Vagina (tissue), 2 donors: Measurements from ENCODE around the gene ATRIP.

ENCODE experiments used
- CTCF ChIP-seq, 3 experiments: fragments of 450-650 bp in 2 of 3; fragments of 200-600 bp in 1 of 3; sonication (generic) in 1 of 3; IDR thresholded peaks; one replicate each; pipeline ENCODE4 v1.5.1; 2017 to 2019; ENCODE audit warnings: antibody characterized with exemption in 3 of 3, mild to moderate bottlenecking in 2 of 3, moderate library complexity in 2 of 3
- POLR2A ChIP-seq, 2 donors: fragments of 450-650 bp; IDR thresholded peaks; one replicate each; pipeline ENCODE4 v1.6.1; 2017; ENCODE audit warnings: antibody characterized with exemption in 2 of 2, mild to moderate bottlenecking in 2 of 2, moderate library complexity in 2 of 2

DNA sequence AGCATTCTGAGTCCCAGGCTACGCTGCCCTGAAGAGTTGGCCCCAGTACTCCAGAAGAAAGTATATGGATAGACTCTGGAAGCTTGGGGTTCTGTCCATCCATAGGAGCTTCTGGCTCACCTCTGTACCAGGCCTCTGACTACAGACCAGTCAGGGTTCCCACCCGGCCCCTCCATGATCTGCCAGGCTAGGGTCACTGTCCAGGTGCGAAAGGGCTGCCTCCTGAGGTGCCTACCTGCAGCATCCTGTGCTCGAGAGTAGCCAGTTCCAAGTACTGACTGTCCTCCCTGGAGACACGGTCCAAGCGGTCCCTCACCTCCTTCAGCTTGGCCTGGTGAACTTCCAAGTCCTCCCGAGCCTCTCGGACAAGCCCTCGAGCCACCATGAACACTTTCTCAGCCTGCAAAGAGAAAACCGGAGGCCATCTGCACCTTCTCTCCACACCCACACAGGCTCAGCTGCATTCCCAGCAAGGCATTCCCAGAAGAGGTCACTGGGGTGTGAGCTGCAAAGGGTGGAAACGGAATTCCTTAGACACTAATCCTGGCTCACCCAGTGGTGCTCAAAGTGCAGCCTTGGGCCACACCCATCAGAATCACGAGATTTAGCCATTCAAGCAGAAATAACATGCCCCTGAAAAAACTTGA lies 12.9 kb upstream of the ATRIP start:
- TF ChIP-seq CTCF (IDR thresholded peaks at IDR 0.05) = no peak
- no peak for TF ChIP-seq POLR2A (IDR thresholded peaks at IDR 0.05)
